ENCODE results near the gene OBI1.

Gene OBI1

GRCh38 chr13:78587395-78587794 lies 71.6 kb downstream of the OBI1 start:
- DNase-seq = no peak
- no peak for ATAC-seq

GRCh38 chr13:78586706-78587105 lies 72.2 kb downstream of the OBI1 start:
- DNase-seq (no peak), ATAC-seq (no peak)

- no peak for ATAC-seq
- DNase-seq = no peak
These were observed 82.7 kb downstream of the OBI1 start for GRCh38 chr13:78576261-78576660.

GRCh38 chr13:78572459-78572858 lies 86.5 kb downstream of the OBI1 start:
- ATAC-seq = no peak
- DNase-seq = no peak

- no peak for DNase-seq
- no peak for ATAC-seq
These were observed 89.9 kb downstream of the OBI1 start for GRCh38 chr13:78569029-78569428.

GRCh38 chr13:78566631-78567030 lies 92.3 kb downstream of the OBI1 start:
- DNase-seq = no peak
- ATAC-seq = no peak

All from stimulated activated naive CD8-positive, alpha-beta T cell treated with anti-CD3 and anti-CD28 coated beads, Interleukin-15, Interleukin-2, amounts not matched to agents 100 U/mL and 50 U/mL, for 24 hours (primary cell).